Uterus (tissue), 2 donors: ENCODE measurements around the gene DNAAF2.

Source experiments
- CTCF ChIP-seq, 4 experiments: fragments of 200-600 bp in 2 of 4; fragments of 450-650 bp in 2 of 4; sonication (generic) in 2 of 4; IDR thresholded peaks; one replicate each; pipeline ENCODE4 v1.5.1; 2016 to 2019; ENCODE audit warnings: antibody characterized with exemption in 4 of 4, mild to moderate bottlenecking in 2 of 4, moderate library complexity in 1 of 4
- POLR2A ChIP-seq, 2 donors: fragments of 450-650 bp; IDR thresholded peaks; one replicate each; pipeline ENCODE4 v1.6.1; 2016; ENCODE audit warnings: antibody characterized with exemption in 2 of 2, mild to moderate bottlenecking in 1 of 2, moderate library complexity in 1 of 2

- TF ChIP-seq CTCF (IDR thresholded peaks at IDR 0.05) = no peak
- TF ChIP-seq POLR2A (IDR thresholded peaks at IDR 0.05) = no peak
These were observed 36.9 kb downstream of the DNAAF2 start for GRCh38 chr14:49598189-49598484.
